Activated naive CD4-positive, alpha-beta T cell treated with anti-CD3 and anti-CD28 coated beads, Interleukin-2, amount 50 U/mL, for 16 hours (primary cell): Measurements from ENCODE around the gene AFF3.

Source experiments
- DNase-seq: peaks from one replicate; pipeline ENCODE4 v3.0.0-alpha.2; 2020

AFF3 gene

GRCh38 chr2:99619151-99619550 is 523.2 kb downstream of the AFF3 start:
- no peak for DNase-seq

- no peak for DNase-seq
Measured at GRCh38 chr2:99618579-99619097, 523.8 kb downstream of the AFF3 start.

GRCh38 chr2:99617811-99618210 is 524.6 kb downstream of the AFF3 start:
- no peak for DNase-seq

DNA sequence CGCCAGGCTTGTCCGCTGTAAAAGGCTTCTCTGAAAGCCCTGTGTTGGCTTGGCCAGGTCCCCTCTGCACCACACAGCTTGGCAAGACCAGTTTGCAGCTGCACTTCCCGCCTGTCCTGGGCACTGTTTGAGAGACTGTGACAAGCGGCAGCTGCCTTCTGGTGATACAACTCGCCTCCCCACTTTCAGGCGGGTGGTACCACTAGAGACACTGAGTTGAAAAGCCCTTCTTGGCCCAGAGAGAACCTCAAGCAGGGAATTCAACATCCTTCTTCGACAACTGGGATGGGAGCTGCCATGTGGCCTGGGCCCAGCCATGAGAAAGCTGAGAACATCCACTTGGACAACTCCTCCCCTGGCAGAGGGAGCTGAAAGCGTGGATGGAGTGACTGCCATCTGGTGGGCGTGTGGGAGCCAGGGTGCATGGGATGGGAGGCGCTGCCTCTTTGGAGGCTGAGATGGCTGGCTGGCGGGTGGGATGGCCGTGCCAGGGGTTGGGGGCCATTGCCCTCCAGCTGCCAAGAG is 527.1 kb downstream of the AFF3 start:
- DNase-seq = no peak

DNA sequence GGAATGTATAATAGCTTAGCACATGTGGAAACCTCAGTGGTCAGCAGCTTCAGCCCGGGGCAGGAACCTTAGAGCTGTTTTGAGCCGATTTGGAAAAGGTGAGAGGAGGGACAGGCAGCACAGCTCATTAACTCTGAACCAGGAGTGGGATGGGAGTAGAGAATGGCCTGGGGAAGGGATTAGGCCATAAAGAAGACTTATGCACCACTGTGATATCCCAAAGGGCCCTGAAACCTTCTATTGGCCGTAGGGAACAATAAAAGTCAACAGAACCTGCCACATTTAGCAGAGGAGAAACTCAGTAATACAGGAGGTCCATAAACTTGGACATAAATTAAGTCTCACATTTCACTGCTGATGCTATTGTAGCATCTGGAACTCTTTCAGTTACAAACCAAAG is 528.4 kb downstream of the AFF3 start:
- no peak for DNase-seq

GRCh38 chr2:99611786-99612185 is 530.6 kb downstream of the AFF3 start:
- DNase-seq = no peak

DNA sequence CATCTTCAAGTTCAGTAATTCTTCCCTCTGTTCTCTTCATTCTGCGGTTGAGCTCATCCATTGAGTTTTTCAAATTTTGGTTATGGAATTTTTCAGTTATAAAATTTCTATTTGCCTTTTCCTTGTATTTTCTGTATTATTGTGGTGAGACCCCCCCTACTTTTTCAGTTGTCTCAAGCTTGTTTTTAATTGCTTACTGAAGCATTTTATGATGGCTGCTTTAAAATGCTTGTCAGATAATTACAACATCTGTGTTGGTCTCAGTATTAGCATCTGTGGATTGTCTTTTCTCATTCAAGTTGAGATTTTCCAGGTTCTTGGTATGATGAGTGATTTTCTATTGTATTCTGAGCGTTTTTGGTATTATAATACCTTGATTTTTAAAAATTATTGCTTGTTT is 531.4 kb downstream of the AFF3 start:
- no peak for DNase-seq

DNA sequence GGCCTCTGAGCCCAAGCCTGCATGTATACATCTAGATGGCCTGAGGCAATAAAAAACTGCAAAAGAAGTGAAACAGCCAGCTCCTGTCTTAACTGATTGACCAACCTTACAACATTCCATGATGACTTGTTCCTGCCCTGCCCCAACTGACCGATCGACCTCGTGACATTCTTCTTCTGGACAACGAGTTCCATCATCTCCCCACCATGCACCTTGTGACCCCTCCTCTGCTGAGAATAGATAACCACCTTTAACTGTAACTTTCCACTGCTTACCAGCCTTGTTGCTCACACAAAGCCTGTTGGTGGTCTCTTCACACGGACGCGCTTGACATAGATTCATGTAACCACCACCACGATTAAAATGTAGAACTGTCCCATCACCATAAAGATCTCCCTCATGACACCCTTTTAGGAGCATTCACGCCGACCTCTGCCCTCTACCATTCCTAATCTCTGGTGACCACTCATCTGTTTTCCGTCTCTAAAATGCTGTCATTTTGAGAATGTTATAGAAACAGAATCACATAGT is 532.5 kb downstream of the AFF3 start:
- no peak for DNase-seq

- no peak for DNase-seq
Measured at GRCh38 chr2:99608861-99609260, 533.5 kb downstream of the AFF3 start.

DNA sequence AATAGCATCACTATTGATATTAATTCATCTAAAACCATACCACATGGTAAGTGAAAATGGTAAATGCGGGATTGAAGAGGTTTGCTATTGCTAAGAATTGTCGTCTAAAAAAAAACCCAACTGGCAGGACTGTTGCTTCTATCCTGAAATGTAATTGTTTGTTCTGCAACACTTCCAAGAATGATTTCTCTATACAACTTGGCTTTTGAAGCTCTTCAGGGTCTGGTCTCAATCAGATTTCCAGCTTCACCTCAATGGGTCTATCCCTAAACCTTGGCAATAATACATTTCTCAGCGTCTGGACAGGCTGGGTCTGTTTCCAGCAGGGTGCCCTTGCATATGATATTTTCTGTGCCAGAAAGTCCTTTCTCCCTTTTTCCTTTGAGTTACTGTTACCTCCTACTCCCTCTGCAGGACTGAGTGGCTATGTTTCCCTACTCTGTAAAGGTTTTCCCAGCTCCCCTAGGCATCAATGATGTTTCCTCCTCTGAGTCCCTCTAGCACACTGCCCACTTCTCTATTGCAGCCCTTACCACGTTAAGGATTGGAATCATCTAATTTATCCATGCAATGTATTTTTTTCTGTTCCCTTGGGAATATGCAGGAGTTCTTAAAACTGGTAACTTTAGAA is 534.4 kb downstream of the AFF3 start:
- DNase-seq = no peak

- no peak for DNase-seq
Measured at GRCh38 chr2:99607454-99607853, 534.9 kb downstream of the AFF3 start.

DNA sequence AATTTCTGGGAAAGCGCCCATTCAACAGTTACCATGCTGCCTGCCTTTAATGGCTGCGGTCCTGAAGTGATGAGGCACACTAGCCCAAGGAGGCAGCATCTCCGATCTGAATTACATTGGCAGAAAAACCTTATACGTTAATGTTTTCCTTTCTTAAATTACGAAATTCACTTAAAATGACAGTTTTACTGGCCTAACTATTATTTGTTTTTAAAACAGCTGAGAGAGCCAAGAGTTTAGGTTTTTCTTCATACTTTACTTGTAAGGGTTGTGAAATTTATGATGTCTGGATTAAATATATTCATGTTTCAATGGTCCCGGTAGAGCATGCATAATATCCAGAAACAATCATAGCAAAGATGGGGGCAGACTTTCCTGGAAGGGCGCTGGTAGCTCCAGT is 537.4 kb downstream of the AFF3 start:
- DNase-seq = no peak

DNA sequence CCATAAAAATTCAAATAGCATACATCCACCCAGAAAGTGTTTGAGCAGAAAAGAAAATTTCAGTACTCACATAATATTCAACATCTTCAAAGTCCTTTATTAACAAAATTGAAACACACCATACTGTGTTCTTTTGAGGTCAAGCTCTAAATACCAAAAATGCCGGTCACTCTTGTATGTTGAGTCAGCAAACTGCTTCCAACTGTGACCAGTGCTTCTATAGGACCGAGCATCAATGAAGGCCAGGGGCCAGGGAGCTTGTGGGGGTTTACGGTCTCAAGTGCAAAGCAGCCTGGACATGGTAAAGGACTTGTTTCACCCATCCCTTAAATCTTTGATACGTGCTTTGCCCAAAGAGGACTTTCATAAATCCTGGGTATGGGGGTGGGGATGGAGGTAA is 539.9 kb downstream of the AFF3 start:
- DNase-seq = no peak

DNA sequence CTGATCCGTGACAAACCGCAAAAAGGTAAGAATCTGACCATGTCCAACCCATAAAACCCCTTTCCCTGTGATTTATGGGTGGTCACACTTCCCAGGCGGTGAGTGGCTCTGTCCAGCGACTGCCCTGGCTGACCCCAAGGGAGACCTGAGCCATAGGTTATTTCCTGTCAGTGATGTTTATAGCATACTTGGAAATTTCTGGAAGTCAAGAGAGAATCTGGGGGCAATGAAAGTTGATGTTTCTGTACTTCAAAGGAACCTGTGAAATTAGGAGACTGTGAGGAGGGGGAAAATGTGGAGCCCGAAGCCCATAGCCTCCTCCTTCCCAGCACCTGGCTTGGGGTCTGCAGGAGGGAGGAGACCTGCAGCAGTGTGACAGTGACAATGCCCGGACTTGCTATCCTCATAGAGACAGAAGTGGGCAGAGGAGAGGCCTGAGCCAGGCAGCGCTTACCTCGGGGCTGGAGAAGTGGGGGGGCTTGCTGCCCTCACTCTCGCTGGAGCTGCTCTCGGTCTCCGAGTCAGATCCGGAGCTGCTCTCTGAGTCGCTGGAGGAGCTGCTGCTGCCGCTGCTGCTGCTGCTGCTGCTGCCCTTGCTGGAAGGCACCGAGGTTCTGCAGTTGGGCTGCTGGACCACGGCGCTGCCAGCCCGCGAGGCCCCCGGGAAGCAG is 541.3 kb downstream of the AFF3 start:
- no peak for DNase-seq

DNA sequence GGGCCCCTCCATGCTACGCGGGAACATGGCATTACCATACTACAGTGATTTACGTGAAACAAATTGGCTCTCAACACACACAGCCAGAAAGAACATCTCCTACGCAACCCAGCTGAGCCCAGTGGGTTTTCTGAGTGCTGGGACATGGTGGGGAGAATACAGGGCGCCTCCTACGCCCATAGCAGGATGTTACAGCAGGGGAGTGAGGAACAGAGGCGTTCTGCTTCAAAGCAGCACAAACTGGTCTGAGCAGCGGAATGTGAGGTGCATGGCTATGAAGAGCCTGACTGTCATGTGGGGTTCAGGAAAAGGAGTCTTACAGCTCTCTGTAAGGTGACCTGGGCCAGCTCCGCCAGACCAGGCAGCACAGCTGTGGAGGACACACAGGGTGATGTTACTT is 543.9 kb downstream of the AFF3 start:
- DNase-seq = no peak

DNA sequence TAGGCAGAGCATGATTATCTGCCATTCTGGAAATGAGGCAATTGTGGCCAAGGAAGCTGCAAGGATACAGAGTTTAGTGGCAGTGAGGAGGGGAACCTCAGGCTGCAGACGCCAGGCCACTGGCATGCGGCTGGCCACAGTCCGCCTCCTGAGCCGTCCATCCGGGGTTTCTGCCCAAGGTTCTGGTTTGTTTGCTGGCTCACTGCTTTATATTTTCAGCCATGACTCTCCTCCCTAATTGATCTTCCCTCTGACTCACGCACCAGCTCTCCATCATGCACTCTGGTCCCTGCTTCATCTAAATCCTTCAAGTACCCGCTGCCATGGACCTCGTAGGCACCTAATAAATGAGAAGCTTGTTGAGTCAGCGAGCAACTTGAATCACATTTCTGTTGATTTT is 544.8 kb downstream of the AFF3 start:
- no peak for DNase-seq

DNA sequence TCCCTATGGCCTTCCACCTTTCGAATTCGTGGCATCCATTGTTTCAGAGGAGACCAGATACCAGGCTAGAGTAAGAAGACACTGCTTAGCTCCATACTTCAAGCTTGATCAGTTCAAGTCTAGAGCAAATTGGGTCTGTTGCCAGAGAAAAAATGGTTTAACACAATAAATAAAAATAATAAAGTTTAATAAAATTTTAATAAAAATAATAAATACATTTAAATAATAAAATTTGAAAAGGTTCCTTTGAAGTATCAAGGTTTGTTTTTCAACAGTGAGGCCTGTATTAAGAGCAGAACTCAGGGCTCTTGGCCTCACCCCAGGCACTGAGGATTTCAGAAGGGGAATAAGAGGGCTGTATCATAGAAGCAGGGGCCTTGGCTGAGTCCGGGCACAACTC is 547.0 kb downstream of the AFF3 start:
- no peak for DNase-seq

DNA sequence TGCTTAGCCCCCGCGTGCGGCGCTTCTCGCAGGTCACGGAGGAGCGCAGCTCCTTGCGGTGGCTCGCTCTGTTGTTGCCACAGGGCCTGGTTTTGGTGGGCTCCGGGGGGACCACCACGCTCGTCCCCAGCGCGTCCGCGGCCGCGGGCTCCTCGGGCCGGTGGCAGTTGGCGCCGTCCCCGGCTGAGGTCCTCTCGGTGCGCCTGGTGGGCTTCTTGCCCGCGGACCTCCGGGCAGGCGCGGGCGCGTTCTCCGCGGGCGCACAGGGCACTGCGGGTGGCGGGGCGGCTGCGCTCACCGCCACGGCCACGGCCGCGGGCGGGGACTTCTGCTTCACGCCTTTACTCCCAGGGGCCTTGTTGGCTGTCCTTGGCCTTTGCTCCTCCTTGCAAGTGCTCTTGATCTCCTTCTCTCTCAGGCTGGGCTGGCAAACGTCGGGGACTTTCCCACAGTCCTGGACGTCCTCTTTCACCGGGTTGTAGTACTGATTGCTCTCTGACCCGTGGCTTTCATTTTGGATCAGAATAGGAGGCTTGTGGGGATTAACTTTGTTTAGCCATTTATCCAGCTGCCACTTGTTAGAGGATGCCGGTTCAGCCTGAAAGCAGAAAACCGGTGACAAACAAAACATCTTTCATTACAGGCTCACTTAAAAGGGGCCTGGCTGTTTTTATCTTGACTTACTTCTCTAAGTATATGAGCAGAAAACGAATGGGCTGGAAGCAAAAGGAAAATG is 548.5 kb downstream of the AFF3 start:
- no peak for DNase-seq

DNA sequence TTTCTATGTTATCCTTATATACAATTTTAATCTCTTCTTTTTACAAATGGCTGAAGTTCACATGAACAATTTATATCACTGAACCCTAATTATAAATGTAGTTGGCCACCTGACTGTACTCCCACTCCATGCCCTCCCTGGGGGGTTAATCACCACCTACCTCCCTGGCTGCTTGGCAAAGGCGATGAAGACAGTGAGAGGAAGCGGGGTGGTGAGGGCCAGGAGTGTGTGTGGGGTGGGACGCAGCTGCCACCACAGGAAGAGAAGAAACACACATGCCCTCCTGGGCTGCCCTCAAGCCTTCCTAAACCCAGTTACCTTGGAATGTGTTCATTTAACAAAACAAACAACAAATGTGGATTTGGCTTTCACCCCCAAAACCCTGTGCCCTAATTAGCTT is 565.6 kb downstream of the AFF3 start:
- DNase-seq = no peak

GRCh38 chr2:99573634-99574251 is 568.6 kb downstream of the AFF3 start:
- no peak for DNase-seq

GRCh38 chr2:99572373-99573164 is 569.8 kb downstream of the AFF3 start:
- DNase-seq = no peak

DNA sequence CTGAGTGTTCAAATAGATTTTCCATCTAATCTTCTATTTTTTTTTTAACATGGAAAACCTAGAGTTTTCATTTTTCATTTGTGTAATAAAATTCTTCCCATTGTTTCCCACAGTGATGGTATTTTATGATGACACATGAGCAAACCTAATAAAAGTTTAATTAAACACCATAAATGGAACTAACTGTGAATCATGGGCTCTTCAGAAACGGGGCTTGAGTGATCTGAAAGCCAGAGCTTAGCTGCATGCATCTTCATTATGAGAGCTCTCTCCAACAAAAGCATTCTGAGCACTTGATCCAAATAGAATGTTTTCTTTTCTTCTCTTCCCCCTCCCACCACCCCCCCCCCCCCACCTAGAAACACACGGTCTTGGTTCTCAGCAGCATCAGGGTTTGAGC is 570.4 kb downstream of the AFF3 start:
- DNase-seq = no peak
